ENCODE measurements around the gene COQ10B. TPM values are rescaled to one million over a fixed set of nuclear protein-coding genes. Genes with fewer than 3 reads are reported as not detected.

COQ10B gene
- 19.1 TPM for total RNA-seq

GRCh38 chr2:197453123-197453913 lies at the start of gene COQ10B:
Gene COQ10B, plus strand, starts transcription at chr2:197453552. Its CDS starts 9 bp downstream, at chr2:197453561.

GRCh38 chr2:197434541-197435513 lies 18.5 kb upstream of the COQ10B start, which contains the start of gene SF3B1:
Gene SF3B1, minus strand, starts transcription at chr2:197435028. Its CDS starts 29 bp downstream, at chr2:197434999.

GRCh38 chr2:197499594-197500502 lies 46.5 kb downstream of the COQ10B start, which contains the start of the genes HSPD1 and HSPE1:
Gene HSPD1, minus strand, starts transcription at chr2:197499840. Its CDS starts 992 bp downstream, at chr2:197498848.
Gene HSPE1, plus strand, starts transcription at chr2:197500379. Its CDS starts 58 bp downstream, at chr2:197500437.

GRCh38 chr2:197515739-197516392 lies 62.5 kb downstream of the COQ10B start, which contains the start of gene MOB4:
Gene MOB4, plus strand, starts transcription at chr2:197516066. Its CDS starts 21 bp downstream, at chr2:197516087.

Small RNA genes within 50 kb of the gene (small RNA-seq; reads per million reads assigned to genes)
- gene RF00394 (ENCODE audit: low replicate concordance) = not detected
- not detected for gene RNU6-1029P (ENCODE audit: low replicate concordance)

Other genes with a start within 250 kb of the COQ10B start
- gene ANKRD44, start 142.8 kb upstream of the COQ10B start, total RNA-seq = 226 TPM
- gene SF3B1, start 18.5 kb upstream of the COQ10B start, total RNA-seq = 428 TPM
- 208 TPM for gene HSPD1, start 46.3 kb downstream of the COQ10B start, total RNA-seq
- 53.5 TPM for gene HSPE1, start 46.8 kb downstream of the COQ10B start, total RNA-seq
- gene MOB4, start 62.5 kb downstream of the COQ10B start, total RNA-seq = 70.7 TPM
- 26.0 TPM for gene RFTN2, start 222.0 kb downstream of the COQ10B start, total RNA-seq